ENCODE measurements around the gene MYZAP. TPM values are rescaled to one million over a fixed set of nuclear protein-coding genes. Genes with fewer than 3 reads are reported as not detected.
A peak's percentile ranks its signal among the peaks of the same experiment; 100 is the strongest.

Gene MYZAP
- total RNA-seq, 1 donor from 2014 or later: 934 TPM

- TF ChIP-seq CTCF (IDR thresholded peaks at IDR 0.05; ENCODE audit: borderline replicate concordance): no peak
- H3K4me3 ChIP-seq: no peak overlapping the region
- intact Hi-C loops (cut with micrococcal nuclease): no loop called here
- no peaks in the 10 kb centered on the region for H3K9me3 ChIP-seq (replicated peaks)
- H3K4me1 ChIP-seq: peaks cover 71% of the 10 kb centered on the region
- peak overlapping the region; percentile 67 for H3K27ac ChIP-seq (replicated peaks)
- H3K27me3 ChIP-seq (ENCODE audit: low read depth): no peaks in the 10 kb centered on the region
- DNase-seq: no peak
- peaks cover 17% of the 10 kb centered on the region for H3K36me3 ChIP-seq
These were observed 95.0 kb downstream of the MYZAP start for GRCh38 chr15:57686657-57687056.

GRCh38 chr15:57690341-57690966 lies 98.8 kb downstream of the MYZAP start:
- Histone ChIP-seq H3K27me3 (ENCODE audit: low read depth) (no peaks in the 10 kb centered on the region), H3K27ac (replicated peaks) (peak overlapping the region; percentile 72), H3K4me1 (peaks cover 67% of the 10 kb centered on the region), H3K4me3 (no peak overlapping the region), H3K9me3 (replicated peaks) (no peaks in the 10 kb centered on the region), H3K36me3 (peaks cover 5% of the 10 kb centered on the region)
- no peak for DNase-seq
- TF ChIP-seq CTCF (IDR thresholded peaks at IDR 0.05; ENCODE audit: borderline replicate concordance): no peak
- intact Hi-C loops (cut with micrococcal nuclease): no loop called here

- TF ChIP-seq CTCF (IDR thresholded peaks at IDR 0.05; ENCODE audit: borderline replicate concordance): no peak
- Histone ChIP-seq H3K4me1 (peaks cover 60% of the 10 kb centered on the region), H3K27ac (replicated peaks) (peak overlapping the region; percentile 72)
These were observed 99.4 kb downstream of the MYZAP start for GRCh38 chr15:57691082-57691481.

GRCh38 chr15:57692709-57693108 lies 101.0 kb downstream of the MYZAP start:
- Histone ChIP-seq H3K9me3 (replicated peaks) (no peaks in the 10 kb centered on the region), H3K4me1 (peaks cover 57% of the 10 kb centered on the region), H3K27ac (replicated peaks) (peak overlapping the region; percentile 72), H3K27me3 (ENCODE audit: low read depth) (no peaks in the 10 kb centered on the region), H3K36me3 (peaks cover 5% of the 10 kb centered on the region), H3K4me3 (no peak overlapping the region)
- DNase-seq: no peak
- intact Hi-C loops (cut with micrococcal nuclease): no loop called here
- no peak for TF ChIP-seq CTCF (IDR thresholded peaks at IDR 0.05; ENCODE audit: borderline replicate concordance)

More at GRCh38 chr15:57691082-57691481, 99.4 kb downstream of the MYZAP start:
- H3K36me3 ChIP-seq: peaks cover 5% of the 10 kb centered on the region
- H3K9me3 ChIP-seq (replicated peaks): no peaks in the 10 kb centered on the region
- no peak for DNase-seq
- intact Hi-C loops (cut with micrococcal nuclease): no loop called here
- H3K27me3 ChIP-seq (ENCODE audit: low read depth): no peaks in the 10 kb centered on the region
- no peak overlapping the region for H3K4me3 ChIP-seq

GRCh38 chr15:57694279-57694678 lies 102.6 kb downstream of the MYZAP start:
- no peak for DNase-seq
- Histone ChIP-seq H3K36me3 (peaks cover 5% of the 10 kb centered on the region), H3K27ac (replicated peaks) (peak overlapping the region; percentile 72), H3K4me1 (peaks cover 57% of the 10 kb centered on the region), H3K27me3 (ENCODE audit: low read depth) (no peaks in the 10 kb centered on the region), H3K4me3 (no peak overlapping the region), H3K9me3 (replicated peaks) (no peaks in the 10 kb centered on the region)
- intact Hi-C loops (cut with micrococcal nuclease): no loop called here
- TF ChIP-seq CTCF (IDR thresholded peaks at IDR 0.05; ENCODE audit: borderline replicate concordance): no peak
